ENCODE measurements around the gene PLXNB1. TPM values are rescaled to one million over a fixed set of nuclear protein-coding genes. Genes with fewer than 3 reads are reported as not detected.
"Not testable (repeated sequence)": the region's sequence is repeated elsewhere in the genome, so short reads cannot be mapped to it uniquely, and the experiment has no call there.

Gene PLXNB1
- total RNA-seq, 3 donors from 2014 or later, result 60.2 to 182 (median 148) TPM

DNA sequence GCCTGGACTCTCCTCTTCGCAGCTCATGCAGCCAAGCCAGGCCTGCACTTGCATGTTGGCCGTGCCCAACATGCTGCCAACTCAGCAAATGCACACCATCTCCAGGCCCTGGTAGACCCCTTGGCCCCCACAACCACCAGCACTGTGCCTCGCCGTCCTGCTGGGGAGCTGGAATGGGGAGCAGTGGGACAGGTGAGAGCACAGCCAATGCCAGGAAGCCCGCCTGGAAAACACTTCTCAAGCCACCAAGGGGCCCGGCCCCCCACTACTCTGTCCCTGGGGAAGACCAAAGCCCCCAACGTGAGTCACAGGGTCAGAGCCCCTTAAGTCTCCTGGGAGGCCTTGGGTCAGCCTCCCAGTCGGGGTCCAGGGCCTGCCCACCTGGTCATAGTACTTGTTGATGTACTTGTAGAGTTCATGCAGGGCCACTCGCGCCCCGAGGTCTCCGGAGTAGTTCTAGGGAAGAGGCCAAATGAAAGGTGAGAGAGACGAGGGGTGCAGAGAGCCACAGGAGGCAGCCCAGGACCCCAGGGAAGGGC, 24.5 kb downstream of the PLXNB1 start:
- no peak overlapping the region for H3K4me3 ChIP-seq
- peaks cover 4 to 17% of the 10 kb centered on the region in 2 donors for H3K4me1 ChIP-seq
- no peak for TF ChIP-seq POLR2AphosphoS5 (IDR thresholded peaks at IDR 0.05)
- TF ChIP-seq POLR2A (IDR thresholded peaks at IDR 0.05), result no peak
- peak overlapping the region; percentile 11 to 93 for H3K27ac ChIP-seq
- intact Hi-C loops (cut with DNase I; ENCODE audit: low total_unique reads), result no loop called here
- H3K27me3 ChIP-seq, result no peaks in the 10 kb centered on the region
- DNase-seq (ENCODE audit: low spot score in 2 of 2), result peak; percentile 45 to 50
- H3K36me3 ChIP-seq, result peaks cover under 1% of the 10 kb centered on the region
- H3K9me3 ChIP-seq, result no peaks in the 10 kb centered on the region

DNA sequence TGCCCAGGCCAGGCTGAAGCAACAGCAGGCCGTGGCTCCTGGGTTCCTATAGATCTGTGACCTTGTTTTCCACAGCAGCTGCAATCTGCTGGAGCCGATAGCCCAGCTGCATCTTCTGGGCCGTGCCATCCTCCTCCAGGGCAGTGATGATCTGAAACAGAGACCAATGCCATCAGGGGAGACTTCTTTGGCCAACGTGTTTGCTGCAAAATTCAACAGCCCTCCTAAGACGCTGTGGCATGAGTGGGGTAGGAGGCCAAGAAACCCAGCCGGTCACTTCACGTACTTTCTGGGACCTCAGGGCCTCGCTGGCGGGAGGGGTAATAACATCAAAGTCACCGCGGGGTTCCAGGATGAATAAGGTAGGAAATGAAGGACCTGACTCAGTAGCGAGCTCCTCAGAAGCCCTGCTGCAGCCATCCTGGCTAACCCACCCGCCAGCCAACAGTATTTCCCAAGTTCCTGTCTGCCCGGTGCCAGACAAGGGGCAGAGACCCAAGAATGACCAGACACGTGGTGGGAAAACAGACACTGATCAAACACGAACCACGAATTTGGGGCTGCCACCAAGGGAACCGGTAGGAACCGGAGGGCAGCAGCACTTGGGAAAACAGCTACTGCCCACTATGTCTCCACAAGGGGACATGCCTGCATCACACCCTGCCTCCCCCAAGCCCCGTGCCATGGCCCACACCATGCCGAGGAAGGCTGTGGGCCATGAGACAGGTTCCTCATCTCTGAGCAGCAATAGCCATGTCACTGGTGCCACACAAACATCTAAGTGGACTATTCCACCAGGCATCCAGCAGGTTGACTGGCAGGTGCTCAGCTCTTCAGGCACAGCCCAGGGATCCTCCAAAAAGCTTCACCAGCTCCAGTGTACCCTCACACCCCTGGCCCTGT, 25.2 kb downstream of the PLXNB1 start:
- Histone ChIP-seq H3K27me3 (no peaks in the 10 kb centered on the region), H3K4me1 (peaks cover 4 to 17% of the 10 kb centered on the region in 2 donors), H3K9me3 (no peaks in the 10 kb centered on the region), H3K4me3 (no peak overlapping the region), H3K27ac (peak overlapping the region; percentile 90 to 93), H3K36me3 (no peaks in the 10 kb centered on the region)
- TF ChIP-seq, protein P1, sequence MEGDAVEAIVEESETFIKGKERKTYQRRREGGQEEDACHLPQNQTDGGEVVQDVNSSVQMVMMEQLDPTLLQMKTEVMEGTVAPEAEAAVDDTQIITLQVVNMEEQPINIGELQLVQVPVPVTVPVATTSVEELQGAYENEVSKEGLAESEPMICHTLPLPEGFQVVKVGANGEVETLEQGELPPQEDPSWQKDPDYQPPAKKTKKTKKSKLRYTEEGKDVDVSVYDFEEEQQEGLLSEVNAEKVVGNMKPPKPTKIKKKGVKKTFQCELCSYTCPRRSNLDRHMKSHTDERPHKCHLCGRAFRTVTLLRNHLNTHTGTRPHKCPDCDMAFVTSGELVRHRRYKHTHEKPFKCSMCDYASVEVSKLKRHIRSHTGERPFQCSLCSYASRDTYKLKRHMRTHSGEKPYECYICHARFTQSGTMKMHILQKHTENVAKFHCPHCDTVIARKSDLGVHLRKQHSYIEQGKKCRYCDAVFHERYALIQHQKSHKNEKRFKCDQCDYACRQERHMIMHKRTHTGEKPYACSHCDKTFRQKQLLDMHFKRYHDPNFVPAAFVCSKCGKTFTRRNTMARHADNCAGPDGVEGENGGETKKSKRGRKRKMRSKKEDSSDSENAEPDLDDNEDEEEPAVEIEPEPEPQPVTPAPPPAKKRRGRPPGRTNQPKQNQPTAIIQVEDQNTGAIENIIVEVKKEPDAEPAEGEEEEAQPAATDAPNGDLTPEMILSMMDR (IDR thresholded peaks at IDR 0.05), result no peak
- TF ChIP-seq POLR2AphosphoS5 (IDR thresholded peaks at IDR 0.05) (no peak), POLR2A (IDR thresholded peaks at IDR 0.05) (no peak)
- DNase-seq (ENCODE audit: low spot score in 2 of 2), result peak; percentile 27 to 45
- intact Hi-C loops (cut with DNase I; ENCODE audit: low total_unique reads), result no loop called here

DNA sequence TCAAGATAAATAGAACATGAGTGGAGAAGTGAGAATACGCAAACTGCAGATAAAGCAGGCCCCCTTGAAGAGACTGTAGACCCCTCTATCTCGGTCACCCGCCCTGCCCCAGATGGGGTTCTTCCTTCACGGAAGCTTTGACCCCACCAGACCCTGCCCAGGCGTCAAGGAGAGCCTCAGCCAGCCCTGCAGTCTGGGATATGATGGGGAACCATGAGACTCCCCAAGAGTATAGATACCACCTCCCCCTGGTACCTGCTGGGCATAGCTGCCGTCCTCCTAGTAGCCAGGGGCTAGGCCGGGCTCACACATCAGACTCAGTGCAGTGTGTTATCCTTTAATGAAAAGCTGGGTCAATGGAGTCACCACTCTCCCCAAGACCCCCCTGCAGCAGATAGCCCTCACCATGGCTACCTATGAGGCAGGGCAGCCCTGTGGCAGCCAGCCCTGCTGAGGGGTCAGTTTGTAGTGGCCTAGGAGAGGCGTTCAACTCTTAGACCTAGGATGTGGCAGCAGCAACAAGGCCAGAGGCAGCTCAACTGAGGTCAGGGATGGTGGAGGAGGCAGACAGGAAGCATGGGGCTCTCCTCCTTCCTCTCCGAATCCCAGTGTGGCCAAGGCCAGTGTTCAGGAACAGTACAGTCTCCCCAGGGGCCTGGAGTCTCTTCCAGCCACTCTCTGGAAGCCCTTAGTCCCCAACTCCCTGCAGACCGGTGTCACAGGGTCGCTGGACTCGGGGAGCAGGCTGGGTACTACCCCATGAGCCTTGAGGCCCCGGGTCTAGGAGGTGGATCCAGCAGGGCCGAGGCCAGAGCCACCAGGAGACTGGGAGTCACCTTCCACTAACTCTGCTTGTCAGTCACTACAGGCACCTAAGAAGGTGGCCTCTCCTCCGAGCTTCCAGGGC, 26.1 kb downstream of the PLXNB1 start:
- Histone ChIP-seq H3K4me3 (no peak overlapping the region), H3K36me3 (no peaks in the 10 kb centered on the region), H3K9me3 (no peaks in the 10 kb centered on the region), H3K27me3 (no peaks in the 10 kb centered on the region), H3K27ac (peak overlapping the region; percentile 90 to 93), H3K4me1 (peaks cover 4 to 17% of the 10 kb centered on the region in 2 donors)
- TF ChIP-seq, protein P1 (IDR thresholded peaks at IDR 0.05), result no peak
- TF ChIP-seq POLR2A (IDR thresholded peaks at IDR 0.05) (no peak), POLR2AphosphoS5 (IDR thresholded peaks at IDR 0.05) (no peak)
- peak; percentile 20 to 45 for DNase-seq (ENCODE audit: low spot score in 2 of 2)
- intact Hi-C loops (cut with DNase I; ENCODE audit: low total_unique reads), result no loop called here

DNA sequence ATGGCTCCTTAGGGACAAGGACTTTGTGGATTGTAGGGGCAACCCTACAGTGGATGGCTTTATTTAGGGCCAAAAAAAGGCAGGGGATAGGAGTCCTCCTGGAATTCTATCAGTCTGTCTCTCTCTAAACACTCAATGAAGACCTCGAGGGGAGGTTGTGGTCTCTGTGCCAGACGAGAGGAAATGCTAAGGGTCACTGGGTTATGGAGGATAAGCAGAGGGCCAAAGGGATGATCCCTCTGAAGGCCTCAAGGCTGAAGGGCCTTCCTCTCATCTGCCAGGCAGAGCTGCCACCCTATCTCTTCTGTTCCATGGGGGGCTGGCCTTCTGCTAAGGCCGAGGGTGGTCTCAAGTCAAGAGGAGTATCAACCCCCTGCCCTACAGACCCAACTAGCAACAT, 27.0 kb downstream of the PLXNB1 start:
- intact Hi-C loops (cut with DNase I; ENCODE audit: low total_unique reads), result no loop called here

DNA sequence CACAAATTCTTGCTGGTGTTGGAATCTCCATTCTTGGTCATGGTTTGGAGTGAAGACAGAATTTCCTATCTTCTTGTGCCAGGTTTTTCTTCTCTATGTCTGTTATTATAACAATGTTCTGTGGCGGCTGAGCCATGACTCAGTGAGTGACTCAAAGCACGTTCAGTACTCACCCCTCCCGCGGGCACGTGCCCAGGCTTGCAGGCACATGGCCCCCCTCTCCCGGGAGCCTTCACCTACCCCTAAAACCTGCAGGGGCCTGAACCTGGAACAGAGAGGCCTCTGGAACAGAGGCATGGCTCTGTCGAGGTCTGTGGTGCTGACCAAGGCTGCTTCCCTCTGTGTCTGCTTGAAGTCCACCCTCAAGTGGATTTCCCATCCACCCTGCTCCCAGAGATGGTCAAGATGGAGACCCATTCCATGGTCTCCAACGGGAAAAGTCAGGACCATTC, 27.6 kb downstream of the PLXNB1 start:
- no peak for TF ChIP-seq POLR2A (IDR thresholded peaks at IDR 0.05)
- TF ChIP-seq POLR2AphosphoS5 (IDR thresholded peaks at IDR 0.05), result peak; percentile 66 to 93 (median 81)
- no peak overlapping the region for H3K4me3 ChIP-seq
- H3K36me3 ChIP-seq, result no peaks in the 10 kb centered on the region
- H3K27ac ChIP-seq, result peak overlapping the region; percentile 90 to 93
- H3K27me3 ChIP-seq, result no peaks in the 10 kb centered on the region
- peaks cover 4 to 17% of the 10 kb centered on the region in 2 donors for H3K4me1 ChIP-seq
- no peaks in the 10 kb centered on the region for H3K9me3 ChIP-seq
- intact Hi-C loops (cut with DNase I; ENCODE audit: low total_unique reads), result no loop called here
- DNase-seq (ENCODE audit: low spot score in 2 of 2), result peak; percentile 75 to 98

More for the DNA sequence above, 27.0 kb downstream of the PLXNB1 start:
- Histone ChIP-seq H3K9me3 (no peaks in the 10 kb centered on the region), H3K4me3 (no peak overlapping the region), H3K4me1 (peaks cover 4 to 17% of the 10 kb centered on the region in 2 donors), H3K27me3 (no peaks in the 10 kb centered on the region), H3K27ac (peak overlapping the region; percentile 90 to 93), H3K36me3 (no peaks in the 10 kb centered on the region)
- no peak for DNase-seq (ENCODE audit: low spot score in 2 of 2)
- TF ChIP-seq, protein P1 (IDR thresholded peaks at IDR 0.05), result no peak
- no peak for TF ChIP-seq POLR2A (IDR thresholded peaks at IDR 0.05)
- TF ChIP-seq POLR2AphosphoS5 (IDR thresholded peaks at IDR 0.05), result no peak

DNA sequence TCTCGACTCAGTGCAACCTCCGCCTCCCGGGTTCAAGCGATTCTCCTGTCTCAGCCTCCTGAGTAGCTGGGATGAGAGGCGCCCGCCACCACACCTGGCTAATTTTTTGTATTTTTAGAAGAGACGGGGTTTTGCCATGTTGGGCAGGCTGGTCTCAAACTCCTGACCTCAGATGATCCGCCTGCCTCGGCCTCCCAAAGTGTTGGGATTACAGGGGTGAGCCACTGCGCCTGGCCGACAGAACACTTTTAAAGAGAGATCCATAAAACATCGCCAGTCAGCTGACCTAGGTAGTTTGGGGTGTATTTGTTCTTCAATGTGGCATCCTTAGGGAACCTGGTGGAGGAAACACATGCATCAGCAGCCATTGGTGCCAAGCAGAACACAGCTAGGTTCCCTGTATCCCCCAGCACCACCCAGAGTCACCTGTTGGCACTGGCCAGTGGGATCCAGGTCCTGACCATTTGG, 28.4 kb downstream of the PLXNB1 start:
- intact Hi-C loops (cut with DNase I; ENCODE audit: low total_unique reads), result not testable (repeated sequence)
- peaks cover 4 to 17% of the 10 kb centered on the region in 2 donors for H3K4me1 ChIP-seq
- DNase-seq (ENCODE audit: low spot score in 2 of 2), result peak; percentile 30

More for the DNA sequence above, 28.4 kb downstream of the PLXNB1 start:
- H3K27me3 ChIP-seq, H3K9me3 ChIP-seq, H3K4me3 ChIP-seq, H3K36me3 ChIP-seq: not testable (repeated sequence)
- peak overlapping the region; percentile 90 to 93 for H3K27ac ChIP-seq
